Activated T-cell treated with anti-CD3 and anti-CD28 coated beads, Interleukin-2, amount 50 U/mL, for 1 hour (primary cell): Measurements from ENCODE around the gene SPECC1L.

Experiments used
- DNase-seq: peaks from one replicate; pipeline ENCODE4 v3.0.0-alpha.2; 2020

The SPECC1L gene

GRCh38 chr22:24445481-24446259 lies 175.0 kb downstream of the SPECC1L start:
- DNase-seq: no peak

- DNase-seq: no peak
These were observed 175.6 kb downstream of the SPECC1L start for GRCh38 chr22:24446260-24446611.

- no peak for DNase-seq
These were observed 180.0 kb downstream of the SPECC1L start for GRCh38 chr22:24450610-24451009.

GRCh38 chr22:24451162-24451561 lies 180.5 kb downstream of the SPECC1L start:
- DNase-seq: no peak

GRCh38 chr22:24453853-24454252 lies 183.2 kb downstream of the SPECC1L start:
- DNase-seq: no peak

- no peak for DNase-seq
These were observed 184.4 kb downstream of the SPECC1L start for GRCh38 chr22:24455039-24455438.

GRCh38 chr22:24455751-24456426 lies 185.3 kb downstream of the SPECC1L start:
- DNase-seq: no peak

- no peak for DNase-seq
These were observed 187.3 kb downstream of the SPECC1L start for GRCh38 chr22:24457894-24458420.

- DNase-seq: no peak
These were observed 189.3 kb downstream of the SPECC1L start for GRCh38 chr22:24459911-24460310.

- DNase-seq: no peak
These were observed 189.9 kb downstream of the SPECC1L start for GRCh38 chr22:24460418-24461089.

GRCh38 chr22:24463071-24463760 lies 192.6 kb downstream of the SPECC1L start:
- no peak for DNase-seq

- no peak for DNase-seq
These were observed 194.9 kb downstream of the SPECC1L start for GRCh38 chr22:24465566-24465965.

GRCh38 chr22:24465975-24466374 lies 195.3 kb downstream of the SPECC1L start:
- no peak for DNase-seq

- DNase-seq: no peak
These were observed 196.2 kb downstream of the SPECC1L start for GRCh38 chr22:24466716-24467328.

GRCh38 chr22:24467340-24467739 lies 196.7 kb downstream of the SPECC1L start:
- no peak for DNase-seq
